CD4-positive, alpha-beta memory T cell (primary cell): Measurements from ENCODE around the gene ING4. TPM values are rescaled to one million over a fixed set of nuclear protein-coding genes. Genes with fewer than 3 reads are reported as not detected.

Experiments used
- CTCF ChIA-PET: fragments of 350-600 bp; sonication (Branson Sonifier 250); formaldehyde crosslinking; loops from one replicate; lab custom pipeline; 2021; ENCODE audit warnings: inconsistent platforms; ENCODE audit not compliant: partially characterized antibody; lab: Charles Lee
- POLR2A ChIA-PET: fragments of 350-600 bp; sonication (Branson Sonifier 250); formaldehyde crosslinking; loops from one replicate; lab custom pipeline; 2021; ENCODE audit not compliant: partially characterized antibody; lab: Charles Lee
- DNase-seq, 5 donors: peaks; one replicate each; pipeline versions ENCODE4 v3.0.0 to v3.0.0-alpha.2; 2020 to 2022; ENCODE audit warnings: mixed read lengths in 1 of 5
- H3K27ac ChIP-seq: one replicate; pipeline ENCODE4 v1.7.0; 2013; ENCODE audit warnings: low read depth, low read length
- H3K27me3 ChIP-seq: 2 replicates; pipeline ENCODE4 v1.7.0; 2013; ENCODE audit warnings: mild to moderate bottlenecking, low read length, moderate library complexity; ENCODE audit not compliant: insufficient read depth
- H3K36me3 ChIP-seq: 2 replicates; pipeline ENCODE4 v1.7.0; 2013; ENCODE audit warnings: mild to moderate bottlenecking, low read length, moderate library complexity; ENCODE audit not compliant: insufficient read depth
- H3K4me1 ChIP-seq: 2 replicates; pipeline ENCODE4 v1.7.0; 2013; ENCODE audit warnings: mild to moderate bottlenecking, low read length, moderate library complexity; ENCODE audit not compliant: insufficient read depth
- H3K4me3 ChIP-seq, 2 donors: one replicate each; pipeline ENCODE4 v1.7.0; 2013; ENCODE audit warnings: low read length in 2 of 2, mild to moderate bottlenecking in 1 of 2
- H3K9me3 ChIP-seq, 2 donors: one replicate each; pipeline ENCODE4 v1.7.0; 2013; ENCODE audit warnings: low read length in 2 of 2, control low read depth in 1 of 2; ENCODE audit not compliant: control insufficient read depth in 1 of 2
- H3K27ac Mint-ChIP-seq, 7 donors: one replicate each; pipeline ENCODE4 v1.8.0; 2020 to 2021; ENCODE audit warnings: mixed read lengths in 7 of 7, mild to moderate bottlenecking in 6 of 7, inconsistent platforms in 3 of 7, moderate library complexity in 3 of 7
- H3K27me3 Mint-ChIP-seq, 2 donors: one replicate each; pipeline ENCODE4 v1.8.0; 2020 to 2021; ENCODE audit warnings: mixed read lengths in 2 of 2
- H3K36me3 Mint-ChIP-seq, 2 donors: one replicate each; pipeline ENCODE4 v1.8.0; 2020 to 2021; ENCODE audit warnings: mixed read lengths in 2 of 2, inconsistent platforms in 1 of 2, mild to moderate bottlenecking in 1 of 2
- H3K4me1 Mint-ChIP-seq, 4 donors: one replicate each; pipeline ENCODE4 v1.8.0; 2020 to 2021; ENCODE audit warnings: mixed read lengths in 4 of 4, mild to moderate bottlenecking in 1 of 4
- H3K4me3 Mint-ChIP-seq, 8 donors: one replicate each; pipeline ENCODE4 v1.8.0; 2020 to 2021; ENCODE audit warnings: mixed read lengths in 8 of 8, mild to moderate bottlenecking in 7 of 8, moderate library complexity in 6 of 8, inconsistent platforms in 3 of 8
- H3K9me3 Mint-ChIP-seq, 8 donors: one replicate each; pipeline ENCODE4 v1.8.0; 2020 to 2021; ENCODE audit warnings: mixed read lengths in 8 of 8, mild to moderate bottlenecking in 5 of 8, inconsistent platforms in 3 of 8, moderate library complexity in 1 of 8
- intact Hi-C: fragments of 100-400 bp; cut with micrococcal nuclease; formaldehyde crosslinking; loops from one replicate; pipeline ENCODE4 v1.15.1; 2023
- polyA plus RNA-seq, 2 donors: library from polyadenylated mRNA; unstranded; fragments of 300-500 nt; fragmentation: Illumina TruSeq; gene quantifications; one replicate each; pipeline ENCODE4 v1.2.3, GENCODE V29; 2021
- total RNA-seq, 2 experiments: library from RNA; stranded (reverse); gene quantifications; one replicate each; pipeline ENCODE4 v1.2.3, GENCODE V29; 2021

The ING4 gene
- total and polyA plus RNA-seq, 4 experiments from 2014 or later, result 73.0 to 122 (median 82.9) TPM

- peak in 3 of 5 donors; percentile 40 to 72 (median 50) for DNase-seq
- Mint-ChIP-seq H3K27me3 (no peaks in the 10 kb centered on the region), H3K9me3 (no peaks in the 10 kb centered on the region), H3K4me1 (peaks cover 41 to 64% (median 49%) of the 10 kb centered on the region in 4 donors), H3K36me3 (peaks cover 3 to 39% of the 10 kb centered on the region in 2 donors), H3K27ac (peak overlapping the region; percentile 92 to 100 (median 99)), H3K4me3 (peak overlapping the region; percentile 92 to 98 (median 96))
- Histone ChIP-seq H3K27me3 (no peaks in the 10 kb centered on the region), H3K36me3 (no peaks in the 10 kb centered on the region), H3K27ac (peak overlapping the region; percentile 93), H3K4me3 (peak overlapping the region; percentile 50 to 83), H3K4me1 (peaks cover 61% of the 10 kb centered on the region), H3K9me3 (no peaks in the 10 kb centered on the region)
- ChIA-PET CTCF (interaction anchor here (0.8 to 2.0 kb wide), 12 partner anchors 15 to 203 kb away, joined by 3 to 24 read pairs (median 4); partner anchors contain the start of genes COPS7A, MLF2 and SPSB2), POLR2A (interaction anchor here (0.6 to 2.7 kb wide), 50 partner anchors 10 to 420 kb away, joined by 3 to 158 read pairs (median 8); partner anchors contain the start of genes C12orf57, CD4, CDCA3 and COPS7A)
- intact Hi-C loops, result loop anchor here (2.0 to 10.0 kb wide), 4 partner anchors 72 to 264 kb away; partner anchors contain the start of genes NOP2 and P3H3
Observed at GRCh38 chr12:6688543-6688998, 25.7 kb upstream of the ING4 start.

GRCh38 chr12:6685814-6686213 lies 22.9 kb upstream of the ING4 start:
- Mint-ChIP-seq H3K27ac (peak overlapping the region in 6 of 7 donors; percentile 18 to 99 (median 91)), H3K9me3 (no peaks in the 10 kb centered on the region), H3K4me1 (peaks cover 50 to 72% (median 61%) of the 10 kb centered on the region in 4 donors), H3K36me3 (peaks cover 9 to 50% of the 10 kb centered on the region in 2 donors), H3K27me3 (no peaks in the 10 kb centered on the region), H3K4me3 (peak overlapping the region in 2 of 8 donors; percentile 2 to 92)
- ChIA-PET CTCF (interaction anchor here (0.7 to 1.9 kb wide), 4 partner anchors 10 to 282 kb away, joined by 3 to 5 read pairs (median 4); partner anchors contain the start of gene COPS7A), POLR2A (interaction anchor here (1.0 to 1.1 kb wide), 2 partner anchors 38 to 77 kb away, joined by 3 to 4 read pairs; partner anchors contain the start of gene COPS7A)
- no peak for DNase-seq
- intact Hi-C loops, result loop anchor here (5.0 to 10.0 kb wide), 2 partner anchors 141 to 261 kb away; partner anchors contain the start of gene P3H3
- H3K4me3 ChIP-seq, result no peak overlapping the region
- H3K9me3 ChIP-seq, result no peaks in the 10 kb centered on the region
- no peaks in the 10 kb centered on the region for H3K36me3 ChIP-seq
- H3K27ac ChIP-seq, result no peak overlapping the region
- no peaks in the 10 kb centered on the region for H3K27me3 ChIP-seq
- peaks cover 53% of the 10 kb centered on the region for H3K4me1 ChIP-seq

GRCh38 chr12:6684609-6685008 lies 21.7 kb upstream of the ING4 start:
- DNase-seq, result peak in 4 of 5 donors; percentile 43 to 56 (median 53)
- ChIA-PET CTCF (interaction anchor here (0.7 to 2.1 kb wide), 16 partner anchors 8 to 127 kb away, joined by 3 to 7 read pairs (median 4); partner anchors contain the start of gene CD4), POLR2A (interaction anchor here (0.9 kb wide), 1 partner anchor 81 kb away, joined by 3 read pairs; no protein-coding TSS in a partner anchor)
- H3K27ac ChIP-seq, result no peak overlapping the region
- H3K9me3 ChIP-seq, result no peaks in the 10 kb centered on the region
- H3K27me3 Mint-ChIP-seq, result no peaks in the 10 kb centered on the region
- peak overlapping the region in 6 of 7 donors; percentile 25 to 94 (median 76) for H3K27ac Mint-ChIP-seq
- H3K36me3 Mint-ChIP-seq, result peaks cover 11 to 54% of the 10 kb centered on the region in 2 donors
- peaks cover 44% of the 10 kb centered on the region for H3K4me1 ChIP-seq
- H3K4me3 ChIP-seq, result no peak overlapping the region
- intact Hi-C loops, result loop anchor here (5.0 to 10.0 kb wide), 2 partner anchors 143 to 260 kb away; partner anchors contain the start of gene P3H3
- H3K4me1 Mint-ChIP-seq, result peaks cover 43 to 64% (median 54%) of the 10 kb centered on the region in 4 donors
- peak overlapping the region in 2 of 8 donors; percentile 33 to 53 for H3K4me3 Mint-ChIP-seq
- H3K9me3 Mint-ChIP-seq, result no peaks in the 10 kb centered on the region
- H3K27me3 ChIP-seq, result no peaks in the 10 kb centered on the region
- peaks cover 5% of the 10 kb centered on the region for H3K36me3 ChIP-seq

GRCh38 chr12:6676962-6677361 lies 14.0 kb upstream of the ING4 start:
- Histone ChIP-seq H3K4me1 (no peaks in the 10 kb centered on the region), H3K27me3 (no peaks in the 10 kb centered on the region), H3K36me3 (peaks cover 75% of the 10 kb centered on the region), H3K27ac (no peak overlapping the region), H3K9me3 (no peaks in the 10 kb centered on the region), H3K4me3 (no peak overlapping the region)
- no peak for DNase-seq
- intact Hi-C loops, result no loop called here
- H3K27me3 Mint-ChIP-seq, result no peaks in the 10 kb centered on the region
- no peak overlapping the region for H3K4me3 Mint-ChIP-seq
- H3K4me1 Mint-ChIP-seq, result peaks cover 0 to 6% (median 4%) of the 10 kb centered on the region in 4 donors
- POLR2A ChIA-PET, result interaction anchor here (0.6 to 1.0 kb wide), 2 partner anchors 13 to 104 kb away, joined by 3 to 4 read pairs; no protein-coding TSS in a partner anchor
- H3K27ac Mint-ChIP-seq, result no peak overlapping the region
- CTCF ChIA-PET, result no interaction called here
- H3K9me3 Mint-ChIP-seq, result no peaks in the 10 kb centered on the region
- H3K36me3 Mint-ChIP-seq, result peaks cover 61 to 86% of the 10 kb centered on the region in 2 donors

GRCh38 chr12:6672143-6672542 lies 9.2 kb upstream of the ING4 start:
- ChIA-PET CTCF (interaction anchor here (1.5 kb wide), 1 partner anchor 12 kb away, joined by 5 read pairs; no protein-coding TSS in a partner anchor), POLR2A (interaction anchor here (1.2 kb wide), 1 partner anchor 17 kb away, joined by 4 read pairs; the partner anchor contains the start of gene ZNF384)
- Histone ChIP-seq H3K4me1 (no peaks in the 10 kb centered on the region), H3K4me3 (no peak overlapping the region), H3K9me3 (no peaks in the 10 kb centered on the region), H3K27me3 (no peaks in the 10 kb centered on the region), H3K27ac (no peak overlapping the region), H3K36me3 (peaks cover 84% of the 10 kb centered on the region)
- H3K36me3 Mint-ChIP-seq, result peaks cover 71 to 93% of the 10 kb centered on the region in 2 donors
- no peak overlapping the region for H3K4me3 Mint-ChIP-seq
- no peak overlapping the region for H3K27ac Mint-ChIP-seq
- no peaks in the 10 kb centered on the region for H3K9me3 Mint-ChIP-seq
- DNase-seq, result no peak
- H3K27me3 Mint-ChIP-seq, result no peaks in the 10 kb centered on the region
- peaks cover 0 to 4% (median 0%) of the 10 kb centered on the region in 4 donors for H3K4me1 Mint-ChIP-seq
- intact Hi-C loops, result no loop called here

GRCh38 chr12:6667559-6668210 lies 4.8 kb upstream of the ING4 start:
- Mint-ChIP-seq H3K27me3 (no peaks in the 10 kb centered on the region), H3K36me3 (peaks cover 42 to 67% of the 10 kb centered on the region in 2 donors), H3K4me3 (no peak overlapping the region), H3K4me1 (peaks cover 7 to 20% (median 11%) of the 10 kb centered on the region in 4 donors), H3K27ac (peak overlapping the region in 2 of 7 donors; percentile 10 to 19), H3K9me3 (no peaks in the 10 kb centered on the region)
- CTCF ChIA-PET, result interaction anchor here (1.5 kb wide), 1 partner anchor 56 kb away, joined by 4 read pairs; the partner anchor contains the start of gene COPS7A
- H3K9me3 ChIP-seq, result no peaks in the 10 kb centered on the region
- no peaks in the 10 kb centered on the region for H3K27me3 ChIP-seq
- no peak for DNase-seq
- peaks cover 55% of the 10 kb centered on the region for H3K36me3 ChIP-seq
- no peak overlapping the region for H3K27ac ChIP-seq
- H3K4me3 ChIP-seq, result no peak overlapping the region
- POLR2A ChIA-PET, result interaction anchor here (0.9 kb wide), 1 partner anchor 21 kb away, joined by 3 read pairs; the partner anchor contains the start of gene ZNF384
- intact Hi-C loops, result no loop called here
- peaks cover 9% of the 10 kb centered on the region for H3K4me1 ChIP-seq
